GM18909 (cell line): Measurements from ENCODE around the gene PPP1R12B.
A peak's percentile ranks its signal among the peaks of the same experiment; 100 is the strongest.

Experiments
- ATAC-seq: cut with Tn5 transposase; IDR thresholded peaks from one replicate; pipeline ENCODE4 v1.9.1; 2021; ENCODE audit warnings: mild to moderate bottlenecking; ENCODE audit not compliant: unreplicated experiment, poor library complexity

The PPP1R12B gene, protein sequence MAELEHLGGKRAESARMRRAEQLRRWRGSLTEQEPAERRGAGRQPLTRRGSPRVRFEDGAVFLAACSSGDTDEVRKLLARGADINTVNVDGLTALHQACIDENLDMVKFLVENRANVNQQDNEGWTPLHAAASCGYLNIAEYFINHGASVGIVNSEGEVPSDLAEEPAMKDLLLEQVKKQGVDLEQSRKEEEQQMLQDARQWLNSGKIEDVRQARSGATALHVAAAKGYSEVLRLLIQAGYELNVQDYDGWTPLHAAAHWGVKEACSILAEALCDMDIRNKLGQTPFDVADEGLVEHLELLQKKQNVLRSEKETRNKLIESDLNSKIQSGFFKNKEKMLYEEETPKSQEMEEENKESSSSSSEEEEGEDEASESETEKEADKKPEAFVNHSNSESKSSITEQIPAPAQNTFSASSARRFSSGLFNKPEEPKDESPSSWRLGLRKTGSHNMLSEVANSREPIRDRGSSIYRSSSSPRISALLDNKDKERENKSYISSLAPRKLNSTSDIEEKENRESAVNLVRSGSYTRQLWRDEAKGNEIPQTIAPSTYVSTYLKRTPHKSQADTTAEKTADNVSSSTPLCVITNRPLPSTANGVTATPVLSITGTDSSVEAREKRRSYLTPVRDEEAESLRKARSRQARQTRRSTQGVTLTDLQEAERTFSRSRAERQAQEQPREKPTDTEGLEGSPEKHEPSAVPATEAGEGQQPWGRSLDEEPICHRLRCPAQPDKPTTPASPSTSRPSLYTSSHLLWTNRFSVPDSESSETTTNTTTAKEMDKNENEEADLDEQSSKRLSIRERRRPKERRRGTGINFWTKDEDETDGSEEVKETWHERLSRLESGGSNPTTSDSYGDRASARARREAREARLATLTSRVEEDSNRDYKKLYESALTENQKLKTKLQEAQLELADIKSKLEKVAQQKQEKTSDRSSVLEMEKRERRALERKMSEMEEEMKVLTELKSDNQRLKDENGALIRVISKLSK

DNA sequence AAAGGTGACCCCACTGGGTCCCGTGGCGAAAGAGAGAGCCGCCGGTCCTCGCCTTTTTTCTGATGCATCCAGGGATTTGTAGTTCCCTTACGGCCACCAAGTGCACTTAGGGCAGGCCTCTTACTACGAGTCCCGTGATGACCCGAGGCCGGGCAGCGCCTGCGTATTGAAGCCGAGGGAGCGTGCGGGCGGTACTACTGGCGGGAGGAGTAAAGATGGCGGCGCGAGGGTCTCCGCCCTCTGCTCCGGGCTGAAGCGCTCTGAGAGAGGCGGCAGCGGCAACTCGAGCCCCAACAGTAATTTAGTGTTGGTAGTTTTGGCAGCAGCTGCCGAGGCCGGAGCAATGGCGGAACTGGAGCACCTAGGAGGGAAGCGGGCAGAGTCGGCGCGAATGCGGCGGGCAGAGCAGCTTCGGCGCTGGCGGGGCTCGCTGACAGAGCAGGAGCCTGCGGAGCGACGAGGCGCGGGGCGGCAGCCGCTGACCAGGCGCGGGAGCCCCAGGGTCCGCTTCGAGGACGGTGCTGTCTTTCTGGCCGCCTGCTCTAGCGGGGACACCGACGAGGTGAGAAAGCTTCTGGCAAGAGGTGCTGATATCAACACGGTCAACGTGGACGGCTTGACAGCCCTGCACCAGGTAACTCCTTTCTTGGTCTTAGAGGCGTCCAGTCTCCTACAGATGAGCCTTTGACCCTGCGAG lies at the start of gene PPP1R12B:
PPP1R12B (plus strand) TSS at position 191 of the 697 bp plus-strand sequence; CDS start at position 344, 153 bp downstream.
- peak; percentile 98 for ATAC-seq

DNA sequence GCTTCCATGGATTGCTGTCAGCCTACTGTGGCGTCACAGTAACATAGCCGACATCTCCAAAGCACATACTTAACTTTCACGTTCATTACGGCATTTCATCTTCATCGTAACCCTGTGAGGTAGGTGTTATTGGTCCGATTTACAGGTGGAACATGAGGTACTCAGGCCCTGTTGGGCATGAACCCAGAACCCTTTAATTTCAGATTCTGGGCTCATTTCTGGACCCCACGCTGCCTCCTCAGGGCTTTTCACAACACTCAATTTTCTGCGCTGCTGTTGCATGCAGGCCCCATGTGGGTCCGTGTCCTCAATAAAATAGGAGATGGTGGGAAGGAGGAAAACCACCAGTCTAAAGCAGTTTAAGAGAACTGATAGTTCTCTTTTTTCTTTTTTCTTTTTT lies 46.3 kb upstream of the PPP1R12B start:
- no peak for ATAC-seq

DNA sequence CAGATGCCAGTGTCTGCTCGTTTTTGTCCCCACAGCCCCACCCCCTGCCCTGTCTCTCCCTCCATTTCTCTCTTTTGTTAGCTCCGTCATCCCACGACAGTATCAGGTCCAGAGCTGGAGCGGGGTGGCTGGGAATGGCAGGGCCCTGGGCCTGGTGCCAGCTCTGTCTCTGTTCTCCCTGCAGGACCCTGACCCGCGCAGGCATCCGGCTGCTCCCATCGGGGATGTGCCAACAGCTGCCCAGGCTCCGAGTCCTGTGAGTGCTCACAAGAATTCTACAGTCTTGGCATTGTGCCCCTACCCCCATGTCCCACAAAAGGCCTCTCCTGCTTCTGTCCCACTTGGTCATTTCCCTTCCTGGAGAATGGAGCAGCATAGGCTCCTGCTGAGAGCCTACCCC lies 44.1 kb upstream of the PPP1R12B start:
- no peak for ATAC-seq

- ATAC-seq: no peak
Observed at GRCh38 chr1:202305168-202305567, 43.3 kb upstream of the PPP1R12B start.

DNA sequence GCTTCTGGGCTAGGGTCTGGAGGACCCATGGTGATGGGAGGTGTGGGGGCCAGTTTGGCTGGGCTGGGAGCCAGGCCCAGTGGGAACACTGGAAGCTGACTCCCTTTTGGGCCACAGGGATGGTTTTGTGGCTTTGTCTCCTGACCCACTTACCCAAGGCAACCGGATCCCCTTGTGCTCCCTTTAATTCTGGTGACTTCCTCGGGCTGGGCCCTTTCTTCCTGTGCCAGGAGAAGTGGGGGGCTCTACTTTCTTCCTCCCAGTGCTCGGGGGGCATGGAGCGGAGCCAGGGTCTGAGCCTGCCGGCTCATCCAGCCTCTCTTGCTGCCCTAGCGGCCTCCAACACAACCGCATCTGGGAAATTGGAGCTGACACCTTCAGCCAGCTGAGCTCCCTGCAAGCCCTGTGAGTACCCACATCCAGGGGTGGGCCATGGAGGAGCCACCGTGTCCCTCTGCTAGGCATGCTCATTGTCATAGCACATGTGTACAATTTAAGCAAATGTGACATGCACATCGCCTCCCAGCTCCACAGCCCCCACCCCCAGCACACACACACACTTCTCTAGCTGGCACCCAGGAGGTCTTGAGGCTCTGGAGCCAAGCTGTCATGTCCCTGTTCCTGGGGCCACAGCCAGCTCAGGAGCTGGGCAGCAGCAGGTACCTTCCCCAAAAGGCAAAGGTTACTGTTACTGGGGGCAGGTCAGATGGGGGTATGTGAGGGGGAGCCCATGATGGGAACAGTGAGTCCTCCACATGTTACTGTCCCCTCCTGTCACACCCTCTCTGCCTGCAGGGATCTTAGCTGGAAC lies 41.8 kb upstream of the PPP1R12B start:
- ATAC-seq: no peak

DNA sequence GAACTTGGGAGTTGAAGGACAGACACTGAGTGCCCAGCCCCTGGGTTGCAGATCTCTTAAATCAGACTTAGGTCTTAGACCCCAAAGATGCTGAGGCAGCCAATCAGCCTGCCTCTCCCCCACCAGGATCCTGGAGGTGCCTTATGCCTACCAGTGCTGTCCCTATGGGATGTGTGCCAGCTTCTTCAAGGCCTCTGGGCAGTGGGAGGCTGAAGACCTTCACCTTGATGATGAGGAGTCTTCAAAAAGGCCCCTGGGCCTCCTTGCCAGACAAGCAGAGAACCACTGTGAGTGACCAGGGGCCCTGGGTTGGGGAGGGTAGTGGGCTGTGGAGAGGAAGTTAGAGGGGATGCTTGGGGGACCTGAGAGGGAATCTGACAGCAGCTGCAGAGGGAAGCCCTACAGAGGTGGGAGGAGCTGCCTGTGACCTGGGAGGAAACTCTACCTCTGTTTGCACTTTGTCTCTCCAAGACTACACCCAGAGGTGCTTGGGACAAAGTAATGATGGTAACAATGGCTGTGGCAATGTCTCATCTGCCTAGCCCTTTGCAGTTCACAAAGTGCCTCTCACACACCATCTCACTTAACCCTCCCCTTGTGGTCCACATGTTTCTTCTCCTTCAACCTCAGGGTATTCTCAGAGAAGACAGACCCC lies 38.3 kb upstream of the PPP1R12B start:
- no peak for ATAC-seq

- no peak for ATAC-seq
Observed at GRCh38 chr1:202310746-202311145, 37.8 kb upstream of the PPP1R12B start.

DNA sequence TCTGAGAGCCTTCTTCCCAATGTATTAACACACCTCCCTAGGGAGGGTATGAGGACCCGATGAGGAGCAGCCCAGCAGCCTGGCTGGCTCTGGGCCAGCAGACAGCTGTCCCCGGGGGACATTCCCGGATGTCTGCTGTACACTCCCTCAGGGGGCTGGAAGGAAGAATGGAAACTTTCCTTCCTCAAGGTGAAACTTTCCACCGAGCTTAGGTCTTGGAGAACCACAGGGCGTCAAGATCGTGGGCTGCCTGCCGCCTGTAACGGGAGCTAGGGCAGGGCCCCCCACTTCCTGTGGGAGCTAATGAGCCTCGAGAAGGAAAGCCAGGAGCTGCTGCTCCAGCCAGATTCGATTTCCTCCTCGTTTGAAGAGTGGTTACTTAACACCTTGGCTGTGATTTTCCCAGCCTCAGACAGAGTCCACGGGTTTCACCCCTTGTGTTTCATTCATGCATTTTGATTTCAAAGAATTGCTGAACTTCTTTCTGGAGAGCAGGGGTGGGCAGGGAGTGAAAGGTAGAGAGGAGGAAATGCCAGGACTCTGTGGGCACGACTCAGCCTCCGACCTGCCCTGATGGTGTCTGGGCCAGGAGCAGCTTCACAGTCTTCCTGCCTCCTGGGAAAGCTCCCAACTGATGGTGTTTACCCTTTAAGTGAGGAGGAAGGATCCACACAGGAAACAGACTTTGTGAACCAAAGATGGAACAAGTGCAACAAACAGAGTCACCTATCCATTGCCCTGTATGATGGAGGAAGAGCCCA lies 36.4 kb upstream of the PPP1R12B start:
- no peak for ATAC-seq

- ATAC-seq: no peak
Observed at GRCh38 chr1:202315576-202316168, 32.8 kb upstream of the PPP1R12B start.

DNA sequence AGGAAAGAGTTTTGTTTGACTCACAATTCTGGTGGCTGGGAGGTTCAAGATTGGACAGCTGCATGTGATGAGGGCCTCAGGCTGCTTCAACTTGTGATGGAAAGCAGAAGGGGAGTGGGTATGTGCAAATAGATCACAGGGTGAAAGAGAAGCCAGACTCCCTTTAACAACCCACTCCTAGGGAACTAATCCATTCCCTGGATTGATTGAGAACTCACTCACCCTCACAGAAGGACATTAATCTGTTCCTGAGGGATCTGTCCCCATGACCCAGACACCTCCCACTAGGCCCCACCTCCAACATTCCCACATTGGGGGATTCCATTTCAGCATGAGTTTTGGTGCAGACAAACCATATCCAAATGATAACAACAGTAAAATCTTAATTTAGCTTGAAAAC lies 32.3 kb upstream of the PPP1R12B start:
- ATAC-seq: no peak

DNA sequence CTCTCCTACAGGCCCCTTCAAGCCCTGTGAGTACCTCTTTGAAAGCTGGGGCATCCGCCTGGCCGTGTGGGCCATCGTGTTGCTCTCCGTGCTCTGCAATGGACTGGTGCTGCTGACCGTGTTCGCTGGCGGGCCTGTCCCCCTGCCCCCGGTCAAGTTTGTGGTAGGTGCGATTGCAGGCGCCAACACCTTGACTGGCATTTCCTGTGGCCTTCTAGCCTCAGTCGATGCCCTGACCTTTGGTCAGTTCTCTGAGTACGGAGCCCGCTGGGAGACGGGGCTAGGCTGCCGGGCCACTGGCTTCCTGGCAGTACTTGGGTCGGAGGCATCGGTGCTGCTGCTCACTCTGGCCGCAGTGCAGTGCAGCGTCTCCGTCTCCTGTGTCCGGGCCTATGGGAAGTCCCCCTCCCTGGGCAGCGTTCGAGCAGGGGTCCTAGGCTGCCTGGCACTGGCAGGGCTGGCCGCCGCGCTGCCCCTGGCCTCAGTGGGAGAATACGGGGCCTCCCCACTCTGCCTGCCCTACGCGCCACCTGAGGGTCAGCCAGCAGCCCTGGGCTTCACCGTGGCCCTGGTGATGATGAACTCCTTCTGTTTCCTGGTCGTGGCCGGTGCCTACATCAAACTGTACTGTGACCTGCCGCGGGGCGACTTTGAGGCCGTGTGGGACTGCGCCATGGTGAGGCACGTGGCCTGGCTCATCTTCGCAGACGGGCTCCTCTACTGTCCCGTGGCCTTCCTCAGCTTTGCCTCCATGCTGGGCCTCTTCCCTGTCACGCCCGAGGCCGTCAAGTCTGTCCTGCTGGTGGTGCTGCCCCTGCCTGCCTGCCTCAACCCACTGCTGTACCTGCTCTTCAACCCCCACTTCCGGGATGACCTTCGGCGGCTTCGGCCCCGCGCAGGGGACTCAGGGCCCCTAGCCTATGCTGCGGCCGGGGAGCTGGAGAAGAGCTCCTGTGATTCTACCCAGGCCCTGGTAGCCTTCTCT lies 30.3 kb upstream of the PPP1R12B start:
- no peak for ATAC-seq

GRCh38 chr1:202319381-202320080 lies 29.0 kb upstream of the PPP1R12B start:
- no peak for ATAC-seq

DNA sequence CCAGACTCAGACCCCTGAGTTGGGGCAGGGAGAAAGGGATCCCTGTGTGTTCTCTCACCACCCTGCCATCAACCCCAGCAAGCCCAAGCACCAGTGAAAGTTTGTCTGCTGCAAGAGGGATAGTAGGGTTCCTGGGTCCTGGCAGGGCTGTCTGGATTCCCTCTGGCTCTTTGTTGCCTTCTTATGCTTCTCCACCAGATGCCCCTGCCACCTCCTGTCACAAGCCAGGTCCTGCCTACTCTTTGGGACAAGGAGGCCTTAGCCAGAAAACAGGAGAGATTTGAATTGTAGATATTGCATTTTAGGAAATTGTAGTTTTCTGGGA lies 28.5 kb upstream of the PPP1R12B start:
- no peak for ATAC-seq

DNA sequence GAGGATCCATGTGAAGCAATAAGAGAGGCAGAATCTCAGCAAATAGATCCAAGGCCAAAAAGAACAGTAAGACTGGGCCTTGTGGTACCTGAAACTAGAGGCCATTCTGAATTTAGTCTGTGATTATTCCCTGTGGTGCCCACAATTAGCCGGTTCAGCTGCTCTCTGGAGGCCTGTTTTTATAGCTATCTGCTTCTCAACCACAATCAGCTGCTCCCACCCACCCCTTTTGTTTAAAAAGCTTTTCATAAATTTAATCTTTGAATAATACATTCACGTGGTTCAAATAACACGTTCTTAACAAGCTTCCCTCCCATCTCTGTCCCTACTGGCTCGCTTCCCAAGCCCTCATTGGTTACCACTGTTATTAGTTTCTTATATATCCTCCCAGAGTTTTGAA lies 24.8 kb upstream of the PPP1R12B start:
- ATAC-seq: no peak

- ATAC-seq: no peak
Observed at GRCh38 chr1:202324646-202325045, 23.9 kb upstream of the PPP1R12B start.

- no peak for ATAC-seq
Observed at GRCh38 chr1:202329891-202330290, 18.6 kb upstream of the PPP1R12B start.

DNA sequence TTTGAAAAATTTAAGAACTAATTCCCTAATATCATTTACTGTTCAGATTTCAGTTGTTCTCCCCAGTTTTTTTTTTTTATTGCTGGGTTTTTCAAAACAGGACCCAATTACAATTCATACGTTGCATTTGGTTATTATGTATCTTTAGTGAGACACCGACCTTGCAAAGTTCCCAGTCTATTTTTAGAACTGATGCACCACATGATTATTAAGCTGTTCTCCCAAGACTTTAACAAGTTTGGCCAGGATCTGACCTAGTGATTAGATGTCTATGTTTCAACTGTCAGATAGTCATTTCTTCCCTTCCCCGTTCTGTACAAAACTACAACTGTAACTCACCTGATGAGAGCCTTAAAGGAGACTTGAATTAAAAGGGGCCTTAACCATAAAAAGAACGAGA lies 14.6 kb upstream of the PPP1R12B start:
- ATAC-seq: no peak
